Neural cell (in vitro differentiated cells): Measurements from ENCODE around the gene SLC35A3.

Experiments used
- CTCF ChIP-seq: fragments of 450-650 bp; IDR thresholded peaks from 2 replicates; pipeline ENCODE4 v1.5.1; 2014; ENCODE audit warnings: antibody characterized with exemption, mild to moderate bottlenecking, moderate library complexity; ENCODE audit not compliant: poor library complexity, severe bottlenecking
- EP300 ChIP-seq: fragments of 450-650 bp; conservative IDR thresholded peaks from 2 replicates; pipeline ENCODE4 v1.6.1; 2014; ENCODE audit warnings: antibody characterized with exemption, mild to moderate bottlenecking, moderate library complexity; ENCODE audit not compliant: poor library complexity, severe bottlenecking
- EZH2 ChIP-seq: fragments of 200-600, 300-800 bp; shearing (Covaris generic), sonication (generic); IDR thresholded peaks from 2 replicates; pipeline ENCODE4 v1.6.1; 2014; ENCODE audit warnings: antibody characterized with exemption, low read length, borderline replicate concordance, mild to moderate bottlenecking; ENCODE audit not compliant: insufficient read depth, poor library complexity, severe bottlenecking
- MXI1 ChIP-seq: fragments of 450-650 bp; conservative IDR thresholded peaks from 2 replicates; pipeline ENCODE4 v1.6.1; 2014; ENCODE audit warnings: antibody characterized with exemption, mild to moderate bottlenecking; ENCODE audit not compliant: poor library complexity, severe bottlenecking
- POLR2AphosphoS5 ChIP-seq: IDR thresholded peaks from 2 replicates; pipeline ENCODE4 v1.6.1; 2012
- RAD21 ChIP-seq: fragments of 450-650 bp; conservative IDR thresholded peaks from 2 replicates; pipeline ENCODE4 v1.6.1; 2014; ENCODE audit warnings: antibody characterized with exemption, mild to moderate bottlenecking, moderate library complexity
- REST ChIP-seq: IDR thresholded peaks from 2 replicates; pipeline ENCODE4 v1.6.1; 2012; ENCODE audit warnings: borderline replicate concordance
- SMC3 ChIP-seq: fragments of 450-650 bp; conservative IDR thresholded peaks from 2 replicates; pipeline ENCODE4 v1.6.1; 2014; ENCODE audit warnings: antibody characterized with exemption, mild to moderate bottlenecking, moderate library complexity; ENCODE audit not compliant: poor library complexity

GRCh38 chr1:99992760-99993467 is 23.1 kb downstream of the SLC35A3 start:
- TF ChIP-seq POLR2AphosphoS5 (no peak), CTCF (no peak), RAD21 (no peak), EP300 (no peak), EZH2 (no peak), MXI1 (no peak), REST (no peak), SMC3 (no peak)
